ENCODE results near the gene STK32C.

The STK32C gene

DNA sequence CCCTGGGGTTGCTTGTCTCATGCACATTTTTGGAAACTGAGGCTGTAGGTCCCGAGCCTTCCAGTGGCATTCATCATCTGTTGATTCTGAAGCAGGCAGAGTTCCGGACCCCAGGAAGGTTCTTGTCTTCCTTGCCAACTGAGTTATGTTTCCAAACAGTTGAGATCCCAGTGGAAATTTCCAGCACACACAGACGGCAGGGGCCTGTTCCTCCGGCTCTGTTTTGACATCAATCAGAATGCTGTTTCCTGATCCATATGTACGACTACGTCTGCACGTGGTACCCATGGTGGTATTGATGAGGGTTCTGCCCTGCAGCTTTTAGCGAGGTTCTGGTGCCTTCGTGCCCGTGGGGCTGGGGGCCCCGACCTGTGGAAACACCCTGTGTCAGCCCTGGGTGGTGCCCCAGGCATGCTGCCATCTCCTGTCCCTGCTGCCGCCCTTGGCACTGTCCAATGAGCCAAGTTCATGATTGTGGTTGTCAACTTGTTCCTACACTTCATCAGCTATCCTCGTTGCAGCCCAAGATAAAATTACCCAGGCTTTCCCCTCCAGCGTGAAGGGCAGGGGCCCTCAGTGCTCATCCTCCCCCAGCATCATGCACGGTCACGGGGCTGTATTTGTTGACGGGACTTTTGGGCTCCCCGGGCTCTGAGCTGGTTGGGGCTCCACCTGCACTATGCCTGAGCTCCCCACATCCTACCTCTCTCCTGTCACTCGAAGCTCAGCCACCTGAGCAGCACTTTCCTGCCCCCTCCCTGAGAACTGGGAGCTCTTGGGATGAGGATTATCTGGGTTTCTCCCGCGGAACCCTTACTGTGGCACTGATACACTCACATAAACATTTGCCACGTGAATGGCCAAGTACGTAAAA is 128.8 kb downstream of the STK32C start:
- H3K27ac ChIP-seq = no peak overlapping the region
- TF ChIP-seq ZFX (IDR thresholded peaks at IDR 0.05; ENCODE audit: borderline replicate concordance) = no peak
- TF ChIP-seq, protein P1, sequence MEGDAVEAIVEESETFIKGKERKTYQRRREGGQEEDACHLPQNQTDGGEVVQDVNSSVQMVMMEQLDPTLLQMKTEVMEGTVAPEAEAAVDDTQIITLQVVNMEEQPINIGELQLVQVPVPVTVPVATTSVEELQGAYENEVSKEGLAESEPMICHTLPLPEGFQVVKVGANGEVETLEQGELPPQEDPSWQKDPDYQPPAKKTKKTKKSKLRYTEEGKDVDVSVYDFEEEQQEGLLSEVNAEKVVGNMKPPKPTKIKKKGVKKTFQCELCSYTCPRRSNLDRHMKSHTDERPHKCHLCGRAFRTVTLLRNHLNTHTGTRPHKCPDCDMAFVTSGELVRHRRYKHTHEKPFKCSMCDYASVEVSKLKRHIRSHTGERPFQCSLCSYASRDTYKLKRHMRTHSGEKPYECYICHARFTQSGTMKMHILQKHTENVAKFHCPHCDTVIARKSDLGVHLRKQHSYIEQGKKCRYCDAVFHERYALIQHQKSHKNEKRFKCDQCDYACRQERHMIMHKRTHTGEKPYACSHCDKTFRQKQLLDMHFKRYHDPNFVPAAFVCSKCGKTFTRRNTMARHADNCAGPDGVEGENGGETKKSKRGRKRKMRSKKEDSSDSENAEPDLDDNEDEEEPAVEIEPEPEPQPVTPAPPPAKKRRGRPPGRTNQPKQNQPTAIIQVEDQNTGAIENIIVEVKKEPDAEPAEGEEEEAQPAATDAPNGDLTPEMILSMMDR (IDR thresholded peaks at IDR 0.05) = no peak

DNA sequence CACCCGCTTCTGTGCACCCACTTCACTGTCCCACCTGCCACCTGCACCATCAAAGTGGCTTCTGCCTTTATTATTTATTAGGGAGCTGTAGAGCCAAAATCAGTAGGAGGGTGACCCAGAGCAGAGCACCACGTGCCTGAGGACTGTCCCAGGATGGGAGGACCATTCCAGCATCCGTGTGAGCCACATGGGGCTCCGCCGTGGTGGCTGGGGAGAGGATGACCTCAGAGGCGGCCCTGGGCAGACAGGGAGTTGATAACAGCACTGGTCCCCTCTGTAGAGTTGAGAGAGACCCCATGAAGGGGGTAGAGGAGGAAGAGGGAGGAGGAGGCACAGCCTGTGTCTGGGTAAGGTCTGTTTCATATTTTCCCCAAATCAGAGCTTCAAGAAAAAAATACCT is 129.7 kb downstream of the STK32C start:
- no peak for TF ChIP-seq ZFX (IDR thresholded peaks at IDR 0.05; ENCODE audit: borderline replicate concordance)
- TF ChIP-seq, protein P1 (IDR thresholded peaks at IDR 0.05) = no peak
- H3K27ac ChIP-seq = no peak overlapping the region

GRCh38 chr10:132176623-132177500 is 130.9 kb downstream of the STK32C start:
- TF ChIP-seq, protein P1 (IDR thresholded peaks at IDR 0.05) = no peak
- no peak for TF ChIP-seq ZFX (IDR thresholded peaks at IDR 0.05; ENCODE audit: borderline replicate concordance)
- no peak overlapping the region for H3K27ac ChIP-seq

DNA sequence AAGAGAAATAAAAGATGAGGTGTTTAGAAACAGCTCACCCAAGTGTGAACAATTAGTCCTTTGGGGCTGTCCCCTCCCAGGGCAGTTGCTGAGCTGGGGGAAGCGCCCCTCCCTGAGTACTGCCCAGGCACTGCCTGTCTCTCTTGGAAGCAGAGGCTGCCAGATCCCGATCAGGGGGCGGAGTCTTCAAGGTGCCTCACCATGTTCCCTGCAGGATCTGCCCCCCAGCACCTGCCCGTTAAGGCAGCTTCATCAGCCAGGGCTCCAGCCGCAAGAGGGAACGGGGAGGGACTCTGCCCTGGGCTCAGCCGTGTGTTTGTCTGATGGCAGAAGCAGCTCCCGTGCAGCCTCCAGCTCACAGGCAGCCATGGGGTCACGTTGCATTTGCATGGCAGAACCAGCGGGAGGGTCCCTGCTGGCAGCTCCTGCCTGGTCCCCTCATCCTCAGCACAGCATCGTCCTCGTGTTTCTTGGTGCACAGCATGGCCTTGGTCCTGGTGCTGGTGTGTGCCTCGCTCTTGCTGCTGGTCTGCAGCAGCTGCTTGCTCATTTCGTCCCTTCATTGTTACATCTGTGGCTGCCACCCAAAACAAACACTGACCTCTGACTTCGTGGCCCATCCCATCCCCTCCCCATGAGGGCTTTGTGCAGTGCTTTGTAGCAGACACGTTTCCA is 131.7 kb downstream of the STK32C start:
- TF ChIP-seq ZFX (IDR thresholded peaks at IDR 0.05; ENCODE audit: borderline replicate concordance) = no peak
- TF ChIP-seq, protein P1 (IDR thresholded peaks at IDR 0.05) = no peak
- no peak overlapping the region for H3K27ac ChIP-seq

DNA sequence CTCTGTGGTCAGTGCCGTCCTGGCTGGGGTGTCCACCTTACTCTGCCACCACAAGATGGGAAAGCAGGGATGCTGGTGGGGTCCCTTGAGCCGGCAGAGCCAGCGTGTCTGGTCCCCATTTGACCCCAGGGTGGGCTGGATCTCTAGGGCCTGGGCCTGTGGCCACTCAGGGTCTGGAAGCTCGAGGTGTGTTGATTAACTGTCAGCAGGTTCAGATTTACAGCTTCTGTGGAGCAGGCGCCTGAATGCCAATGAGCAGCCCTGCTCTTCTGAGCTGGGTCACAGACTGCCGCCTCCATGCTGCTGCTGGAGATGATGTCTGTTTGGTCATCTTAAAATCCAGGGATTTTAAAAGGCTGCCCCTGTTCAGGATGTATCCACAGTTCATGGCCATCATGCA is 132.3 kb downstream of the STK32C start:
- H3K27ac ChIP-seq = no peak overlapping the region
- TF ChIP-seq, protein P1 (IDR thresholded peaks at IDR 0.05) = no peak
- TF ChIP-seq ZFX (IDR thresholded peaks at IDR 0.05; ENCODE audit: borderline replicate concordance) = no peak

DNA sequence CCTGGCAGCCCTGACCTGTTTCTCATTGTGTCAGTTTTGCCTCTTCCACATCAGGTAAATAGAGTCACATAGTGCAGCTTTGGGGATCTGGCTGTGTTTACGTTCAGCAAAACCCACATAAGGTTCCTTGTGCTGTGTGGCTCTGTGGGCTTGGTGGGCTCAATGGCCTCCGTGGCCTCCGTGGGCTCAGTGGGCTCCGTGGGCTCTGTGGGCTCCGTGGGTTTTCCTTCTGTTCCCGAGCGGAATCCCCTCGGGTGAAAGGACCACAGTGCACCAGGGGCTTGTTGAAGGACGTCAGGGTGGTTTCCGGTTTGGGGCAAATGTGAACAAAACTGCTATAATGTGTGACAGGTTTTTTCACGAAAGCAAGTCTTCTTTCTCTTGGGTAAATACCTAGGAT is 133.5 kb downstream of the STK32C start:
- H3K27ac ChIP-seq = no peak overlapping the region
- no peak for TF ChIP-seq ZFX (IDR thresholded peaks at IDR 0.05; ENCODE audit: borderline replicate concordance)
- TF ChIP-seq, protein P1 (IDR thresholded peaks at IDR 0.05) = no peak

Measured in 22Rv1 (cell line).